KOPT-K1 (cell line): ENCODE measurements around the gene CDKL1.

Experiments
- H3K27ac ChIP-seq: fragments of 200-600 bp; sonication (generic); 2 replicates; pipeline ENCODE4 v1.5.1; 2016; ENCODE audit warnings: antibody characterized with exemption, mild to moderate bottlenecking, low read depth, low read length; ENCODE audit not compliant: poor library complexity, severe bottlenecking
- H3K36me3 ChIP-seq: fragments of 200-600 bp; sonication (generic); 2 replicates; pipeline ENCODE4 v1.5.1; 2017; ENCODE audit warnings: antibody characterized with exemption, mild to moderate bottlenecking, low read length, moderate library complexity; ENCODE audit not compliant: insufficient read depth
- H3K9me3 ChIP-seq: fragments of 200-600 bp; sonication (generic); 2 replicates; pipeline ENCODE4 v1.5.1; 2017; ENCODE audit warnings: antibody characterized with exemption, low read length, mild to moderate bottlenecking; ENCODE audit not compliant: insufficient read depth, poor library complexity, severe bottlenecking

The CDKL1 gene

GRCh38 chr14:50396631-50397389 lies at the start of gene CDKL1:
Gene CDKL1 (minus strand): TSS chr14:50396881. CDS start chr14:50395868, 1,013 bp downstream.
- no peaks in the 10 kb centered on the region for H3K36me3 ChIP-seq
- peak within 1 kb of the TSS; percentile 42 for H3K27ac ChIP-seq
- H3K9me3 ChIP-seq: no peaks in the 10 kb centered on the region

GRCh38 chr14:50434528-50434927 lies 37.8 kb upstream of the CDKL1 start:
- H3K36me3 ChIP-seq: peaks cover 57% of the 10 kb centered on the region
- H3K9me3 ChIP-seq: peaks cover 19% of the 10 kb centered on the region
- no peak overlapping the region for H3K27ac ChIP-seq

GRCh38 chr14:50432131-50432530 lies 35.5 kb upstream of the CDKL1 start:
- peaks cover 61% of the 10 kb centered on the region for H3K36me3 ChIP-seq

GRCh38 chr14:50425816-50426215 lies 29.1 kb upstream of the CDKL1 start:
- peaks cover 23% of the 10 kb centered on the region for H3K36me3 ChIP-seq

More at GRCh38 chr14:50432131-50432530, 35.5 kb upstream of the CDKL1 start:
- Histone ChIP-seq H3K9me3 (peaks cover 12% of the 10 kb centered on the region), H3K27ac (no peak overlapping the region)

GRCh38 chr14:50425105-50425504 lies 28.4 kb upstream of the CDKL1 start:
- H3K27ac ChIP-seq: no peak overlapping the region
- H3K9me3 ChIP-seq: no peaks in the 10 kb centered on the region
- peaks cover 26% of the 10 kb centered on the region for H3K36me3 ChIP-seq

More at GRCh38 chr14:50425816-50426215, 29.1 kb upstream of the CDKL1 start:
- no peak overlapping the region for H3K27ac ChIP-seq
- H3K9me3 ChIP-seq: no peaks in the 10 kb centered on the region

GRCh38 chr14:50423529-50423928 lies 26.8 kb upstream of the CDKL1 start:
- H3K36me3 ChIP-seq: peaks cover 32% of the 10 kb centered on the region

GRCh38 chr14:50421499-50421898 lies 24.8 kb upstream of the CDKL1 start:
- H3K27ac ChIP-seq: no peak overlapping the region
- H3K9me3 ChIP-seq: no peaks in the 10 kb centered on the region
- H3K36me3 ChIP-seq: peaks cover 38% of the 10 kb centered on the region

More at GRCh38 chr14:50423529-50423928, 26.8 kb upstream of the CDKL1 start:
- Histone ChIP-seq H3K27ac (no peak overlapping the region), H3K9me3 (no peaks in the 10 kb centered on the region)

- peaks cover 30% of the 10 kb centered on the region for H3K36me3 ChIP-seq
- H3K9me3 ChIP-seq: no peaks in the 10 kb centered on the region
- no peak overlapping the region for H3K27ac ChIP-seq
These were observed 21.2 kb upstream of the CDKL1 start for GRCh38 chr14:50417853-50418252.

- Histone ChIP-seq H3K27ac (no peak overlapping the region), H3K36me3 (no peaks in the 10 kb centered on the region)
These were observed 14.2 kb upstream of the CDKL1 start for GRCh38 chr14:50410921-50411320.

GRCh38 chr14:50410071-50410470 lies 13.4 kb upstream of the CDKL1 start:
- H3K36me3 ChIP-seq: no peaks in the 10 kb centered on the region

More at GRCh38 chr14:50410921-50411320, 14.2 kb upstream of the CDKL1 start:
- no peaks in the 10 kb centered on the region for H3K9me3 ChIP-seq

GRCh38 chr14:50407111-50407812 lies 10.6 kb upstream of the CDKL1 start:
- no peaks in the 10 kb centered on the region for H3K9me3 ChIP-seq

More at GRCh38 chr14:50410071-50410470, 13.4 kb upstream of the CDKL1 start:
- Histone ChIP-seq H3K9me3 (no peaks in the 10 kb centered on the region), H3K27ac (no peak overlapping the region)

GRCh38 chr14:50403419-50403818 lies 6.7 kb upstream of the CDKL1 start:
- H3K27ac ChIP-seq: no peak overlapping the region
- no peaks in the 10 kb centered on the region for H3K9me3 ChIP-seq
- H3K36me3 ChIP-seq: no peaks in the 10 kb centered on the region

More at GRCh38 chr14:50407111-50407812, 10.6 kb upstream of the CDKL1 start:
- Histone ChIP-seq H3K27ac (no peak overlapping the region), H3K36me3 (no peaks in the 10 kb centered on the region)

GRCh38 chr14:50402965-50403364 lies 6.3 kb upstream of the CDKL1 start:
- Histone ChIP-seq H3K27ac (no peak overlapping the region), H3K36me3 (no peaks in the 10 kb centered on the region), H3K9me3 (no peaks in the 10 kb centered on the region)

GRCh38 chr14:50400461-50400860 lies 3.8 kb upstream of the CDKL1 start:
- Histone ChIP-seq H3K27ac (no peak overlapping the region), H3K36me3 (no peaks in the 10 kb centered on the region), H3K9me3 (no peaks in the 10 kb centered on the region)

GRCh38 chr14:50399251-50400032 lies 2.8 kb upstream of the CDKL1 start:
- no peaks in the 10 kb centered on the region for H3K36me3 ChIP-seq
- H3K9me3 ChIP-seq: no peaks in the 10 kb centered on the region
- no peak overlapping the region for H3K27ac ChIP-seq
